HG03139 (cell line): ENCODE measurements around the gene STK40.
A peak's percentile ranks its signal among the peaks of the same experiment; 100 is the strongest.

Experiments used
- ATAC-seq: cut with Tn5 transposase; IDR thresholded peaks from one replicate; pipeline ENCODE4 v1.9.1; 2021; ENCODE audit not compliant: unreplicated experiment

Gene STK40

DNA sequence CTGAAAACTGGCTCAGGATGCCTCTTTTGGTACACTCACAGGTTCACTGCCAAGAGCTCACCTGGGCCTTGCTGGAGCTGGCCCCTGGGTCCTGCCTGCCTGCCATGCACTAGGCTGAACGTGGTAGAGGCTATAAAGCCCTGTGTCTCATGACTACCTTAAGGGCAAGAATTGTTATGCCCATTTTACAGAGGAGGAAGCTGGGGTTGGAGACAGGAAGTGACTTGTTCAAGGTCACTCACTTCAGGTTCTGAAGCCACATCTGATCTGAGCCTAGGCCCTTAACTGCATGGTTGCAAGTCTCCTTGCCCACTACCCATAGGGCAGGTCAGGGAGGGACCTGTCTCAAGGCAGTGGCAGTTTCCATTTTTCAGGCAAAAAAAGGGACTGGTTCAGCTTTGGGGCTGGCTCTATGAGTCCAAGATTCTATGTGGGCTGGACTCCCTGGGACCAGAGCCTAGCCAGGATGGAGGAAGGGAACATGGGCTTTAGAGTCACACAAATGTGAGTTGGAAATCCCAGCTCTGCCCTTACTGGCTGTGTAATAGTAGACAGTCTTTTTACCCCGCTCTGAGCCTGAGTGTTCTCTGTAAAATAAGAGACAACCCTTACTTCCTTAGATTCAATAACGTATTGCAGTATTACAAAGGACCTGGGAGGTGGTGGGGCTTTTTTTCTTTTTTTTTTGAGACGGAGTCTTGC lies 7.8 kb downstream of the STK40 start:
- no peak for ATAC-seq

DNA sequence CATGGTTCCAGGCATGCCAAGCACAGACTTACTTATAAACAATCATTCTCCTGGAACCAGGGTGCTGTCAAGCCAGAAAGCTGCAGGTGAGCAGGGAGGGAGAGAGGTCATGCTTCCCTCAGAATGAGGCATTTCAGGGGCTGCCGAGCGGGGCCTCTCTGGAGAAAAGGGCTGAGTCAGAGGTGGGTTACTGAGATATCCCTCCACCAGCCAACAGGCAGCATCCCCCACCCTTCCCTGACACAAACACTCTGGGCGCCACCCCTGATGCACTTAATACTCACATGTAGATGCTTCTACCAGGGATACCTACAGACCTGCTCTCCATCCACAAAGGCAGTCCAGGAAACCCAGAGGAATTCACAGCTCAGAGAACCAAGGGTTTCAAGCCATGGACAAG lies 13.1 kb downstream of the STK40 start:
- ATAC-seq = no peak

DNA sequence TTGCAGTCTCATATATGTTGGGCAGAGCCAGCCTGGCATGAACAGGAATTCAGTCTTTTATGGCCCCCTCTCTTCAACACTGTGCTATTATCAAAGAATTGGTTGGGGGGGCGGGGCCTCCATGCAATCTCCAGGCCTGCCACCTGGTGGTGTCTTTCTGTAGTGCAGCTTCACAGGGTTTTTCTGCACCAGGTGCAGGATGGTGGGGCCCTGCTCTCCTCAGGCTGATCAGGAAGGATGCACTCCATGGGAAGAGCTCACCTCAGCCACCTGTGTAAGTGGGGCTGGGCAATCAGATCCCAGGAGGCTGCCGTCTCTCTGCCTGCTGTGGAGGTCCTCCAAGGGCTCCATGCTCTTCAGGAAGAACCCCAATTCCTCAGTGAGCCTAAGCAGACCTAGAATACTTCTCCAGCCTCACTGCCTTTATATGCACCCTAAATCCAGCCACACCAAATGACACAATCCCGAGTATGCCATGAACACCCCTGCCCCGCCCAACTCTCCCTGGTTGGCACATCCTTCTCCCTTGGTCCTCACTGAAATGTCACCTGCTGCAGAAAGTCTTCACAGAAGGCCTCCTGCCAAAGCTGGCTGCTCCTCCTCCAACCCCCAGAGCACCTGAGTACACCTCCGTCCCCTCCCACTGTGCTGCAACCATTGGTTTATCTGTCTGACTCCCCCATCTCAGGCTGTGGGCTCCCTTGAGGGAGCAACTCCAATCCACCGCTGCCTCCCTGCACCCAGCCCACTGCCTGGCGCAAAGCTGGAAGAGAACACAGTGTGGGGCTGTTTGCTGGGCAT lies 16.5 kb downstream of the STK40 start:
- no peak for ATAC-seq

DNA sequence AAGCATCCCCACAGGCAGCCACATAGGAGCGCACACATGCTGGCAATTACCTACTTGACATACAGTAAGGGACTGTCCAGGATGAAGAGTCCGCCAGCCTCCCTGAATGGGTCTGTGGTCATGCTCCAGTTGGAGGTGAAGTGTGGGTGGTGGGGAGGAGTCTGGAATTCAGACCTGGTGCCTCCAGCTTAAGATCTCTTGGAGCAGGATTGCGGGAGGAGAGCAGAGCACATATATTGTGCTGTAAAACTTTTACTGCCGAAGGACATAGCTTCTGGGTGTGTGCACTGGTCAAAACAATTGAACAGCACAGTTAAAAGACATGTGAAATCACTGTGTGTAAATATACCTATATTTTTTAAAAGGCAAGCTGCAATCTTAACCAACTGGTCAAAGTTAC lies 17.9 kb downstream of the STK40 start:
- ATAC-seq = no peak

DNA sequence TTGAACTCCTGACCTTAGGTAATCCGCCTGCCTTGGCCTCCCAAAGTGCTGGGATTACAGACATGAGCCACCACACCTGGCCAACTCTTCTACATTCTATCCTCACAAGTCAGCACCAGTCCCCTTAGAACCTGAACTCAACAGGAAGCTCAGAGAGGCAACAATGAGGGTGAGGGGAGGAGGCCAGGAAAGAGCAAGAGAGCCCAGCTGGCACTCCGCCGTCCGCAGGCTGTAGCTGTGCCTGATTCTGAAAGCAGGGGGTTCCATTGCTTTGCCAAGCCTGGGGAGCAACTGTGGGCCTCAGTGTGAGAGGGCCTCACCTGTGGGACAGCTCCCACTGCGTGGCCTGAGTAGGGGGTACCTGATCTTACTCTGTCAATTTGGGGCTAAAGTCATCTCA lies 18.7 kb downstream of the STK40 start:
- no peak for ATAC-seq

DNA sequence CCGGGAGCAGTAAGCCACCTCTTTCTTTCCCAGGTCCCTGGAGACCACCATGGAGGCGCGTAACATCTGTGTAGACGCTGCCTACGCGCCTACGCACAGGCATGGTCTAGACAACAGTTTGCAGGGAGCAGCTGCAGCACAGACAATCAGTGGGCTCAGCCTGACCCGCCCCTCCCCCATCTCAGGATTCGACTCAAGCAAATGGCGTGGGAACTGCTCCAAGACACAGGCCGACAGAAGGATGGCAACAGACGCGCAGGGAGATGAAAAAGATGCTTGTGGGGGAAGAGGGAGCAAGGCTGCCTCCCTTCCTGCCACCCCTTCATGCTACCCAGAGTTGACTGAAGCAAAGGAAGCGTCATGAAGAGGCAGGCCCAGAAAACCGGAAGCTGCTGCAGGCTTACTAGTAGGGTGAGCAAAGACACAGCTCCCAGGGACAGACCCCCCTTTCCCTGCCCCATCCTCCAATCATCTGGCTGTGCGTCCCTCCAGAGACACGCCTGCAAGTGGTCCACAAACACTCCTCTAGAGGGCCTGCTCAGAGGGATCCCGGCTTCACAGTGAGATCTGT lies 19.5 kb downstream of the STK40 start:
- no peak for ATAC-seq

DNA sequence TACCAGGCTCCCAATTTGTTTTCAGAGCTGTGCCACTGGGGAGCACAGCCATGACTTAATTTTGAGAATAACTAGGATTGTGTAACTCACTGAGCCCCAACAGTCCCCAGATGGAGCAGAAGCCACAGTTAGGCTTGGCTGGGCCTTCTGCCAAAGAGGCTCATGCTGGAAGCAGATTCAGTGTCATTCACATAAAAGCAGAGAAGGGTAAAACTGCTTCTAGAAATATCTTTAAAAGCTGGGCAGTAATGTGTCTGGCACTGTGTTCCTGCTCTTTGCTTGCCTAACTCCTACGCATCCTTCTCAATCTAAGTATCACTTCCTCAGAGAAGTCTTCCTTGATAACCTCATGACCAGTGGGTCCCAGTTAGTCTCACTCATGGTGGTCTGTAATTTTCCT lies 20.3 kb downstream of the STK40 start:
- ATAC-seq = no peak

DNA sequence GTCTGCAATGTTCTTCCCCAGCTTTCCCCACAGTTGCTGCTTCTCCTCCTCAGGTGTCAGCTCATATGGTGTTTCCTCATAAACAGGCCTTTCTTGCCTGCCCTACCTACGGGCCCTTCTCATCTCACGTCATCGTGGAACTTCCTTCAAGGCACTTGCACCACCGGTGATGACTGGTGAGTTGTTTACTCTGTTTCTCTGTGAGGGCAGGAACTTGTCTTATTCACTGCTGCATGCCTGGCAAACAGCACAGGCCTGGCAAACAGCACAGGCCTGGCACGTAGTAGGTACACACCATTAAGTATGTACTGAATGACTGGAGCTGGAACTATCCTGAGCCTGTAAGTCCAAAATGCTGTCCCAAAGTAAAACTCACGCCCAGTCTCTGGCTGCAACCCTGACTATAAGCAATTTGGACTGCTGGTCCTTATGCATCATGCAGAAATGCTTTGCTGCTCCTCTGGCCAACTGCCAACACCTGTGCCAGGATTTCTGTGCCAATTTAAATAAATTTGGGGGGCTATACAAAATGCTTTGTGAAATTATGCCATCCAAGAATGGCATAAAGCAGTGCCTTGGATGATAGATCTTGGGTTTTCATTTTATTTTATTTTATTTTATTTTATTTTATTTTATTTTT lies 25.7 kb downstream of the STK40 start:
- no peak for ATAC-seq

DNA sequence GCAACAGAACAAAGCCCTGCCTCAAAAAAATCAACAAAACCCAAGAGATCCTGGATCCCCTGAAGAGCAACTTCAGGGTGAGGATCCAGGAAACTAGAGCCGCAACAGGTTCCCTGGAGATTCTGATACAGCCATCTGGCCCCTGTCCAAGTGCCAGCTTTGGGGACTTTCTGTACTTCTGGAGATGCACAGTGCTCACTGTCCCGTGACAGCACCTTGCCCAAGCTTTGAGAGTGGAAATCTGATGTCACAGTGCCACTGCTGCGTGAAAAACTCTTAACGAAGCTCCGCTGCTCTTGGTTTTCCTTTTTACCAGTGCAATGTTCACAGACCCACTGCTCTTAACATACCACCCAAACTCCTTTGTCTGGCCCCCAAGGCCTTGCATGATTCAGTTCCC lies 26.3 kb downstream of the STK40 start:
- ATAC-seq = no peak

DNA sequence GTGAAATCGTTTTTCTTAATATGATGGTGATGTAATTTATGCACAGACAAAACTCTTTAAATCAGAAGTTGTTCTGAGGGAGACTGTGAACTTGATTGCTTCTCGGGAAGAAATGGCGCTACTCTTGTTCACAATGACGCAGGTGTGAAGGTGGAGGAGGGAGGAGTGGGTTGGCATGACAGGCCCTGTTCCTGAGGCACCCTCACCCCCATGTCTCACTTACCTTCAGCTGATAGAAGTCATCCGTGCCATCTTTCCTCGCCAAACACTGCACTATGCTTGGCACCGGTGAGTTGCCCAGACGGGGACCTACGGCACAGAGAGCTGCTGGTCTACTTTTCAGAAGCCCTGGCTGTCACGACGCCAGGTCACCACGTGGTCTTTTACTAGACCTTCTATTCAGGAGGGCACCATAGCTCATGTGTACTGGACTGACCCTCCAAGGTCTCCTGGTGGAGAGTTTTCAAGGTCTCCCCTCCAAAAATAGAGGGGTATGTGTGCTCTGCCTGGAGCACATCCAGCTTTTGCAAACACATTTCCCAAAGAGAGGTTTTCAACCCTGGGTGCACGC lies 27.1 kb downstream of the STK40 start:
- ATAC-seq = no peak

DNA sequence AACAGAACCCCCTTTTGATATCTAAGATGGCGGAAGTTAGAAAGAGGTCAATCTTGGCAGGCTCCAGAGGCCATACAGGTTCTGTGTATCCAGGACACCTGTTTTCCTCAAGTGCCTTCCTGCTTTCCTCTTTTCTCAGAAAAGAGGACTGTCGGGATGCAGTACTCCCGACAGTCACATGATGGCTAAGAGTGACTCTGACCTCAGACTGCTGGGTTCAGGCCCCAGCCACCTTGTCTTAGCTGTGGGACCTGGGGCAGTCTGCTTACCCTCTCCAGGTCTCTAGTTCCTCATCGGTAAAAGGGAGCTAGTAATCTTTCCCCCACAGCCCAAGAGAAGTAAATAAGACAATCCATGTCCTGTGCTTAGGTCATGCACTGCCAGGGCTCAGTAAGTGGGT lies 29.9 kb downstream of the STK40 start:
- no peak for ATAC-seq

DNA sequence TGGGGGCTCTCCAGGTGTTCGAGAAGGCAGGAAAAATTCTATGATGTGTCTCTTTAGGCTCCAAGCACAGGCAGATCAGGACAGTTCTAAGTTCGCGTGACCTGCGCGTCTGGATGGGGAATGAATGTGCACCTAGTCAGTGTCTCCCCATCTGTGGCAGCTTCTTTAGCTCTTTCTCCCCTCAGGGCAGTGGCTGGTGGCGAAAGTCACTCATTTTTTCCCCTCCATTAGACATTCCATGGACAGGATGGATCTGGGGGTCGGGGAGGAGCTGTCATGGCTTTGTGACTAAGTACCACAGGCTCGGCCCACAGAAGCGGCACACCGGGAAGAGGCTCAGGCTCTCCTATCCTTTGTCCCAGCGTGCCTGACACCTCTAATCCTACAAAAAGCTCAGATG lies 31.2 kb downstream of the STK40 start:
- ATAC-seq = no peak

DNA sequence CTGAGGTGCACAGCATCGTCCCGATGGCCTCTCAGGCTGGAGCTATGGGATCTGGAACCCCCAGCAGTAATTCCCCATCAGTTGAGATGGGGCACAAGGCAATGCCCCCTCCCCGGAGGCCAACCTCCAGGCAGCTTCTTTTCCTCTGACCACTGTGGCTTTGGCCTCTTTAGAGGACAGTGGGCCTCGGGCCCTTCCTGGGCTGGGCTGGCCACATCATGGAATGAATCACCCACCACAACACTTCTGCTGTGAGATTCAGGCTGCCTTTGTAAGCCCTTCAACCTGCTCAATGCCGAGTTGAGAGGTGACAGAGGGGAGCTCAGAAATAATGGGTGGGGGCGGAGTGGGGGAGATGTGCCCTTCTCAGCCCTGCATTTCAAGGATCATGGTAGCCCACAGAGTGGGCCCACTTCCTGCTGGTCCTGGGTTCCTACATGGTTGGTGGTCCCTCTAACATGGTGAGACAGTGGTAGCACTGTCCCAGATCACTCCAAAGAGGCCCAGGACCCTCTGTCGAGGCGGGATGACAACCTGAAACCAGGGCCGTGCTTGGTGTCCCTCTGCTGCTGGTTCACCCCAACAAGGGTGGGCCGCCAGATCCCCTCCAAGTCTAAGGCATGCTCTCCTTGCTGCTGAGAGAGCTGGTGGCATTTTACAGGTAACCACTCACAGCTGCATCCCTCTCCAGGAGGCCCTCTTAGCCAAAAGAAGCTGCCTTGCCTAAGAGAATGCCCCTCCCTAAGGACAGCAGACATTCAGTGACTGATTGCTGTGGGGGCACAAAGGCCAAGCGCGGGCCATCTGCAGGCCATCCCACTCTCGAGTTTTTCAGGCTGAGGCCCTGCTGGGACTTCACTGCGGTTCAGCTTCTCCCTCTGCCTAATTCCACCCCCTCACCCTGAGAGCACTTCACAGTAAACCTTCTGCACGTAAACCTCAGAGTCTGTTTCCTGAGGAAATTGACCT lies 32.5 kb downstream of the STK40 start:
- no peak for ATAC-seq

DNA sequence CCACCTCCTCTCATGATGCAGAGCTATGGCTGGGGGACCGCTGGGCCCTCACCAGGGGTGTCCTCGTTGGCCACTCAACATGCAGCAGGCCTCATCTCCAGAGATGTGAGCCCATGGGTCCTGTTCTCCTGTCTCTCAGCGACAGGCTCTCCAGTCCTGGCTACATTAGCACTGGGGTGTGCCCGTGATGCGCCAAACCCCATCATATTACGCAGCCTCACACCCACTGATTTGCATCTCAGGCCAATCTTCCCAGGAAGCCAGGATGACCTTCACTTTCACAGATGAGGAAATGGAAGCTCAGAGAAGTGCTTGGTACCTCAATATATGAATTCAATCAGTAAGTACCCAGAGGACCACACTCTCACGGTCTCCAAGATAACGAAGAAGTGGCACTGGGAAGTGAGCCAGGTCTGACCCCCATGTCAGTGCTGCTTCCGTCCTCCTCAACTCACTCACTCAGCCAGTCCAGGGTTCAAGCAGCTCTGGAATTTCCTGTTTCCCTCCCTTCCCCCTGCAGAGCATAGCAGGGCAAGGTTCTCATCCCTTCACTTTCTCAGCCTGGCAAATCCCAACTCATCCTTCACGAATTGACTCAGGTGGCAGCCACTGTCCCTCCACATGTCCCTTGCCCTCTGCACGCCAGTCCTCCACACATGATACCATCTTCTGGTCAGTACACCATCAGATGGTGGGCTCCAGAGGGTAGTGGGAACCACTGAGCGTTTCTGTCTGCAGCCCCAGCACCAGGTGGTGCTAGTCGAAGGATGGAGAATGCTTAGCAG lies 33.4 kb downstream of the STK40 start:
- no peak for ATAC-seq

DNA sequence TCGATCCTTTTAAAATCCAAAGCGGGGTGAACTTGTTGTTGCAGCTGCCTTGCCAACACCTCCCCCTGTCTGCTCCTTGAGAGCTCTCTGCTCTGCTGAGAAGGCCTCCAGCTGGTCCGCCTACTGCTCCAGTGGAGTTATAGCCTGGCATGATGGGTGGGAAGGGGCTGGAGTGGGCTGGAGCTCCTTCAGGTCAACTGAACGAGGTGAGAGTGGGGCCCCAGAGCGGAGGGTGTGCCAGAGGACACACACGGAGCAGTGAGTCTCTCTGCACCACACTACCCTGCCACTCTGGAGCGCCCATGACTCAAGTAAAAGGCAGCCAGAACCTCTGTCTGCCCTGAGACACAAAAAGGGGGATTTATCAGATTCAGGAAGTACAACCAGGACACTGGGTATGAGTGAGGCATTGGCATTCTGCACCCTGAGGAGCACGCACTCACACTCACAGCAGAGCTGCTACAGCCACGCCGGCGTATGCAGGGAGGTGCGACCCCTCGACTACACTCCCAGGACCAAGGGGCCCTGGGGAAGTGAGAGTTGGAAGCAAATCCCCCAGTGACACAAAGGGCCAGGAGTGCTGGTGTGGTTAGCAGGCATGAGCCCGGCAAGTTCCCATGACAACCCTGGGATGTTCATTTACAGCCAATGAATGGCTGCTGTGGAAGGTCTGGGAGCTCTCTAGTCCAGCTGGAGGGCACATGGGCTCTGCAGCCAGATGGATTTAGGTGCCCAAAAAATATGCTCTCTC lies 34.3 kb downstream of the STK40 start:
- no peak for ATAC-seq

DNA sequence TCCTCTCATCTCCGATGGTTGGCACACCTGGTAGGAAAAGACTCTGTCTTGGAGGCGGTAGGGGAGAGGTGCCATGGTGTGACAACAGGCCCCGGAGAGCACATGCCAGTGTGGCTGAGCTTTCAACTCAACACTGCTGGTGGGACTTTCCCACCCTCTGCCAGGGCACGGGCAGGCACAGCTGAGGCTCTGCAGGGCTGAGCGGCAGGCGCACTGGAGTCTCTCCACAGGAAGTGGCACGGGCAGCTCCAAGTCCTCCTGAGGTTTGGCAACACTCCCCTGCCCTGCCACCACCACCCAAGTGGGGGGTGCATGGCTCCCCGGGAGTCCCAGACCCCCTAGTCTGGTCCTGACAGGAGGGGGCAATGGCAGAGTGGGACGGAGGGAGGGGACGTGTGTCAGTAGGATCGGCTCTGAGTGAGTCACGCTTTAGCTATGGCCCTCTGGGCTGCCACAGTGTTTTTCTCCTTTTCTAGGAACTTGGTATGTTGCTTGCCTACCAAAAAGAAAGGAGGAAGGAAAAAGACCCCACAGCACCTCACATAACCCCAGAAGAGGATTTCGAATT lies 35.0 kb downstream of the STK40 start:
- no peak for ATAC-seq

DNA sequence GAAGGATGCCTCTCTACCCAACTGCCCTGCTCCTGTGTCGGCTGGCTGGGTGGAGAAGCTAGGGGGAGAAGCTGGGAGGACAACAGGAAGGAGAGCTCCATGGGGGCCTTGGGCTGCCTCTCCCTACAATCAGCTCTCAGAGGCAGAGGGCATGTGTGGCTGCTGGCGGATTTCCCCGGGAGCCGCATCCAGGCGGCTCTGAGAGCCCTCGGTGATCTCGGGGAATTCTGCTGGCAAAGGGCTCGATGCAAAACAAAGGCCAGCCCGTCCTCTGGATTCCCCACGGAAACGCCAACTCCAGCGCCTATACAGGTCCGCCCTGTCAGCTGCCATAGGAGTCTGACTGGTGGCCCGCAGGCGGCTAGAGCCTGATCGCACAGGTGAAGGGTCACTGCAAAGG lies 35.9 kb downstream of the STK40 start:
- no peak for ATAC-seq

DNA sequence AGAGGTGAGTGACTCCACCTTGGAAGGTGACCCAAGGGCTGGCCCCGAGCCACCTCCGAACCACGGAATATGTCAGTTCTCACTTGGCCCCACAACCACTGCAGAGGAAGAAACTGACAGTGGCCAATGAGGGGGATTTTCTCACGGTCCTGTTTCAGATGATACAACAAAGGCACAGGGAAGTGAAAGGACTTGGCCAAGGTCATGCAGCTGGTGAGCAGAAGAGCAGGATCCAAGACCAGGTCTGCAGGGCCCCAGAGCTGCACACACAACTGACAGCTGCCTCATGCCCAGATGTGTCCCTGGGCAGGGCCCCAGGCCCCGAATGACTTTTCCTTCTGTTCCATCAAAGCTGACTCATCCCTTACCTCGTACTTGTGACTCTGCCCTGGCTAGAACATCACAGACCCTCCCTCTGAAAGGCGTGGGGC lies 36.5 kb downstream of the STK40 start:
- peak; percentile 68 for ATAC-seq
